Measurements from ENCODE around the gene RCOR3.

- TF ChIP-seq POLR2A (IDR thresholded peaks at IDR 0.05) (no peak), CTCF (IDR thresholded peaks at IDR 0.05) (no peak), EP300 (IDR thresholded peaks at IDR 0.05) (no peak), POLR2AphosphoS5 (IDR thresholded peaks at IDR 0.05) (no peak)
Observed at GRCh38 chr1:211341999-211342398, 82.8 kb downstream of the RCOR3 start.

Data from upper lobe of left lung (tissue), 4 donors.